HUES48 (cell line): ENCODE data around the gene SPON2.

Experiments
- H3K27ac ChIP-seq: one replicate; pipeline ENCODE4 v1.7.0; 2013; ENCODE audit warnings: low read depth, low read length, inconsistent platforms
- H3K27me3 ChIP-seq: 2 replicates; pipeline ENCODE4 v1.6.1; 2013; ENCODE audit warnings: mild to moderate bottlenecking, low read length; ENCODE audit not compliant: control insufficient read depth, insufficient read depth
- H3K36me3 ChIP-seq: 2 replicates; pipeline ENCODE4 v1.6.1; 2013; ENCODE audit warnings: low read length; ENCODE audit not compliant: control insufficient read depth, insufficient read depth
- H3K4me1 ChIP-seq: 2 replicates; pipeline ENCODE4 v1.6.1; 2013; ENCODE audit warnings: mild to moderate bottlenecking, low read length; ENCODE audit not compliant: control insufficient read depth, insufficient read depth
- H3K4me3 ChIP-seq: 2 replicates; pipeline ENCODE4 v1.5.1; 2013; ENCODE audit warnings: mild to moderate bottlenecking, low read depth, low read length
- H3K9ac ChIP-seq: 2 replicates; pipeline ENCODE4 v1.6.1; 2013; ENCODE audit warnings: mild to moderate bottlenecking, low read depth, low read length, moderate library complexity
- H3K9me3 ChIP-seq: 2 replicates; pipeline ENCODE4 v1.6.1; 2013; ENCODE audit warnings: low read length; ENCODE audit not compliant: control insufficient read depth, insufficient read depth

SPON2 gene

GRCh38 chr4:1172228-1172851 is at the start of gene SPON2:
Gene SPON2 (minus strand): TSS chr4:1172583.
- H3K27me3 ChIP-seq, result peaks cover 72% of the 10 kb centered on the region
- H3K9ac ChIP-seq, result no peak within 1 kb of the TSS
- H3K4me3 ChIP-seq, result peak within 1 kb of the TSS; percentile 52
- no peak within 1 kb of the TSS for H3K27ac ChIP-seq
- no peaks in the 10 kb centered on the region for H3K36me3 ChIP-seq
- peaks cover 4% of the 10 kb centered on the region; the same call in 1 of the 2 replicates for H3K4me1 ChIP-seq
- no peaks in the 10 kb centered on the region for H3K9me3 ChIP-seq

GRCh38 chr4:1221155-1221870 is 48.9 kb upstream of the SPON2 start:
- peaks cover 51% of the 10 kb centered on the region for H3K36me3 ChIP-seq
- H3K9me3 ChIP-seq, result no peaks in the 10 kb centered on the region
- H3K4me3 ChIP-seq, result no peak overlapping the region
- H3K4me1 ChIP-seq, result no peaks in the 10 kb centered on the region
- no peak overlapping the region for H3K9ac ChIP-seq
- no peak overlapping the region for H3K27ac ChIP-seq
- H3K27me3 ChIP-seq, result no peaks in the 10 kb centered on the region

- Histone ChIP-seq H3K9me3 (no peaks in the 10 kb centered on the region), H3K27me3 (no peaks in the 10 kb centered on the region), H3K27ac (no peak overlapping the region), H3K4me1 (no peaks in the 10 kb centered on the region), H3K4me3 (no peak overlapping the region), H3K36me3 (peaks cover 54% of the 10 kb centered on the region), H3K9ac (no peak overlapping the region)
Measured at GRCh38 chr4:1220566-1220965, 48.2 kb upstream of the SPON2 start.

- peaks cover 54% of the 10 kb centered on the region for H3K36me3 ChIP-seq
- H3K9ac ChIP-seq, result no peak overlapping the region
- no peaks in the 10 kb centered on the region for H3K9me3 ChIP-seq
- H3K27me3 ChIP-seq, result no peaks in the 10 kb centered on the region
- no peak overlapping the region for H3K27ac ChIP-seq
- no peak overlapping the region for H3K4me3 ChIP-seq
- H3K4me1 ChIP-seq, result no peaks in the 10 kb centered on the region
Measured at GRCh38 chr4:1219566-1219950, 47.2 kb upstream of the SPON2 start.

GRCh38 chr4:1218634-1219565 is 46.5 kb upstream of the SPON2 start:
- no peaks in the 10 kb centered on the region for H3K27me3 ChIP-seq
- peaks cover 54% of the 10 kb centered on the region for H3K36me3 ChIP-seq
- H3K4me3 ChIP-seq, result no peak overlapping the region
- no peaks in the 10 kb centered on the region for H3K9me3 ChIP-seq
- H3K4me1 ChIP-seq, result no peaks in the 10 kb centered on the region
- no peak overlapping the region for H3K9ac ChIP-seq
- H3K27ac ChIP-seq, result no peak overlapping the region

GRCh38 chr4:1217366-1217765 is 45.0 kb upstream of the SPON2 start:
- no peaks in the 10 kb centered on the region for H3K4me1 ChIP-seq
- no peak overlapping the region for H3K4me3 ChIP-seq
- H3K36me3 ChIP-seq, result peaks cover 67% of the 10 kb centered on the region
- H3K27ac ChIP-seq, result no peak overlapping the region
- H3K27me3 ChIP-seq, result no peaks in the 10 kb centered on the region
- H3K9me3 ChIP-seq, result no peaks in the 10 kb centered on the region
- no peak overlapping the region for H3K9ac ChIP-seq

- Histone ChIP-seq H3K27me3 (no peaks in the 10 kb centered on the region), H3K9ac (no peak overlapping the region), H3K4me3 (no peak overlapping the region), H3K36me3 (peaks cover 69% of the 10 kb centered on the region), H3K27ac (no peak overlapping the region), H3K9me3 (no peaks in the 10 kb centered on the region), H3K4me1 (no peaks in the 10 kb centered on the region)
Measured at GRCh38 chr4:1216869-1217294, 44.5 kb upstream of the SPON2 start.

- no peaks in the 10 kb centered on the region for H3K4me1 ChIP-seq
- no peak overlapping the region for H3K9ac ChIP-seq
- peaks cover 73% of the 10 kb centered on the region for H3K36me3 ChIP-seq
Measured at GRCh38 chr4:1216076-1216614, 43.8 kb upstream of the SPON2 start.

GRCh38 chr4:1215141-1216075 is 43.0 kb upstream of the SPON2 start:
- H3K36me3 ChIP-seq, result peaks cover 78% of the 10 kb centered on the region
- H3K4me1 ChIP-seq, result no peaks in the 10 kb centered on the region
- H3K27me3 ChIP-seq, result no peaks in the 10 kb centered on the region
- no peak overlapping the region for H3K27ac ChIP-seq
- H3K9ac ChIP-seq, result no peak overlapping the region
- no peaks in the 10 kb centered on the region for H3K9me3 ChIP-seq
- H3K4me3 ChIP-seq, result no peak overlapping the region

More at GRCh38 chr4:1216076-1216614, 43.8 kb upstream of the SPON2 start:
- Histone ChIP-seq H3K9me3 (no peaks in the 10 kb centered on the region), H3K27me3 (no peaks in the 10 kb centered on the region), H3K27ac (no peak overlapping the region), H3K4me3 (no peak overlapping the region)
